ENCODE results near the gene RAB25.

GRCh38 chr1:156108664-156109241, 47.8 kb downstream of the RAB25 start:
- TF ChIP-seq CTCF (IDR thresholded peaks at IDR 0.05; ENCODE audit: low read depth, low read length, poor library complexity, severe bottlenecking) (no peak), EZH2phosphoT487 (IDR thresholded peaks at IDR 0.05; ENCODE audit: borderline replicate concordance, low read length) (no peak)

Data from DOHH2 (cell line).